Measurements from ENCODE around the gene SH2D6. TPM values are rescaled to one million over a fixed set of nuclear protein-coding genes. Genes with fewer than 3 reads are reported as not detected.

Gene SH2D6
- total RNA-seq (2022; extraction: Qiagen RNA extraction; ENCODE audit: low read depth), result 0.60 to 1.2 TPM (median 0.83 TPM) in 5 replicates

DNA sequence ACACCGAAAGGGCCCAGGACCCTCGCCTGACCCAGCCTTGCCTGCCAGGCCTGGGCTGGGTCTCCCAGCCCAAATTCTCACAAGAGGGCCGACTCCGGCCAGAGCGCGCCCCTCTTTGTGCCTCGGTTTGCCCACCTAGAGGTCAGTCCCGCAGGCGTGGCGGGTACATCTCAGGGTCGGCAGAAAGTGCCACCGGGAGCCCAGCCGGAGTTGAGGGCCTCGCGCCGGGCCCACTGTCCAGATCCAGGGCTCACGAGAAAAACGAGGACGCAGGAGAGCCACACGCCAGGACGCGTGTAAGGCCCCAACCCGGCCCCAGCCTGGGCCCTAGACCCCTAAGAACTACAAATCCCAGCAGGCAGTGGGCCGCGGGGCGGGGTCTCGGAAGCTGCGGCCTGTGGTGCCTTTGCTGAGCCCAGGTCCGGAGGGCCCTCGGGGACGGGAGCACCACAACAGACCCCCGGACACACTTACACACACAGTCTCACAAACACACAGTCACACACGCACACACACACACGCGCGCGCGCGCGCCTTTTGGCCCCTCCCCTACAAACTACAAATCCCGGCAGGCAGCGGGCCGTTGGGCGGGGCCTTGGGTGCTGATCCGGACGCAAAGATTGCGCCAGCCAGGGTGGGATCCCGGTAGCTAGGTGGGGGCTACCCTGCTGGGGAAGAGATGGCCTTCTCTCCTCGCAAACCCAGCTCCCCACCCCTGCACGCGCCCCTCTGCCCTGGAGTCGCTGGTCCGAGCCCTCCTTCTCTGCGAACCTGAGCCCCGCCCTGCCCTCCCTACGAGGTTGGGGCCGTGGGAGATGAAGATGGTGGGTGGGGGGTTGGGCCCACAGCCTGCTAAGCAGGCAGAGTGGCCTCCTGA is at the start of gene SH2D6:
Gene SH2D6 (plus strand): TSS at position 583 of the 877 bp plus-strand sequence. CDS start 10,752 bp downstream, outside the sequence.

DNA sequence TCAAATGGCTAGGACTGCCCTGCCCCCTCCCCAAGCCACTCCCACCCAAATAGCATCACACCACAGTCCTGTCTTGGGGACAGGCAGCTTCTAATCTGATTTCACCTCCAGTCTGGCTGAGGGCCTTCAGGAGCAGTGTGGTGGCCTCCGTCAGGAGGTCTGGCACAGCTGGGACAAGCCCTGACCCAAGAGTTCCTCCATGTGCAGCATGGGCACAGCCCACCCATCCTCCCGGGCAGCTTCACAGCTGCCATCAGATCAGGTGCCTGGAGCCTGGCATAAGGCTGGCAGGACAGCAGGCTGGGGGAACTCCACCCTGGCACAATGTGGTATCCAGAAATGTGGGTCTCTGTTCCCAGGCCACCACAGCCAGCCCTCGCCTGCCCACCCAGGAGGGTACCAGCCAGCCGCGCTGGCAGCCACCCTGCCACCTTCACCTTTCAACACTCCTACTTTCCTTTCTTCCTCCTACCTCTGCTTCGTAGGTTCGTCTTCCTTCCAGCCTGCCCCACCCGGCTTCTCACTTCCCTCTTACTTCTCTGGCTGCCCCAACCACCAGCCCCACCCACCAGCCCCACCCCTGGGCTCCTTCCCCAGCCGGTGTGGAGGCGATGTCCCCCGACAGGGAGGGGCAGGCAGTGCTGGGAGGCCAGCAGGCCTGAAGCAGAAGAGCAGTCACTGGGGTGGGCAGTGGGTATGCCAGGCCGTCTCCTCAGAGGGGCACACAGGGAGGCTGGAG is 8.5 kb upstream of the SH2D6 start, which contains the start of gene CAPG:
Gene CAPG (minus strand): TSS at position 522 of the 739 bp plus-strand sequence. CDS start 8,221 bp downstream, outside the sequence.

Other genes with a start within 250 kb of the SH2D6 start
- gene TGOLN2, start 90.7 kb upstream of the SH2D6 start, total RNA-seq (2022; extraction: Qiagen RNA extraction; ENCODE audit: low read depth), result 96.3 to 120 TPM (median 114 TPM) in 5 replicates
- gene RETSAT, start 64.2 kb upstream of the SH2D6 start, total RNA-seq (2022; extraction: Qiagen RNA extraction; ENCODE audit: low read depth), result 46.7 to 49.9 TPM (median 47.5 TPM) in 5 replicates
- 7.1 to 13.7 TPM (median 12.6 TPM) in 5 replicates for gene ELMOD3, start 63.9 kb upstream of the SH2D6 start, total RNA-seq (2022; extraction: Qiagen RNA extraction; ENCODE audit: low read depth)
- 87.2 to 106 TPM (median 91.7 TPM) in 5 replicates for gene CAPG, start 8.3 kb upstream of the SH2D6 start, total RNA-seq (2022; extraction: Qiagen RNA extraction; ENCODE audit: low read depth)
- 446 to 524 TPM (median 495 TPM) in 5 replicates for gene MAT2A, start 120.5 kb downstream of the SH2D6 start, total RNA-seq (2022; extraction: Qiagen RNA extraction; ENCODE audit: low read depth)
- gene GGCX, start 142.8 kb downstream of the SH2D6 start, total RNA-seq (2022; extraction: Qiagen RNA extraction; ENCODE audit: low read depth), result 39.4 to 45.2 TPM (median 45.0 TPM) in 5 replicates
- 12.9 to 20.2 TPM (median 16.3 TPM) in 5 replicates for gene VAMP8, start 158.9 kb downstream of the SH2D6 start, total RNA-seq (2022; extraction: Qiagen RNA extraction; ENCODE audit: low read depth)
- 0.15 TPM in 1 of 5 replicates, not detected in the others for gene VAMP5, start 165.7 kb downstream of the SH2D6 start, total RNA-seq (2022; extraction: Qiagen RNA extraction; ENCODE audit: low read depth)
- 182 to 196 TPM (median 191 TPM) in 5 replicates for gene RNF181, start 177.0 kb downstream of the SH2D6 start, total RNA-seq (2022; extraction: Qiagen RNA extraction; ENCODE audit: low read depth)
- 9.3 to 13.0 TPM (median 12.3 TPM) in 5 replicates for gene TMEM150A, start 184.0 kb downstream of the SH2D6 start, total RNA-seq (2022; extraction: Qiagen RNA extraction; ENCODE audit: low read depth)
- gene C2orf68, start 193.4 kb downstream of the SH2D6 start, total RNA-seq (2022; extraction: Qiagen RNA extraction; ENCODE audit: low read depth), result 16.8 to 28.0 TPM (median 26.6 TPM) in 5 replicates
- 67.9 to 77.8 TPM (median 71.8 TPM) in 5 replicates for gene USP39, start 197.5 kb downstream of the SH2D6 start, total RNA-seq (2022; extraction: Qiagen RNA extraction; ENCODE audit: low read depth)
- 0.07 to 0.28 TPM (median 0.16 TPM) in 4 of 5 replicates, not detected in the other for gene SFTPB, start 249.5 kb downstream of the SH2D6 start, total RNA-seq (2022; extraction: Qiagen RNA extraction; ENCODE audit: low read depth)

All from A549 treated with DMSO at 1 μM for 4 hours (cell line).